IMR-90 (cell line): ENCODE results near the gene PRSS35. TPM values are rescaled to one million over a fixed set of nuclear protein-coding genes. Genes with fewer than 3 reads are reported as not detected.

Experiments
- ATAC-seq: fragments of 200-7000 bp; cut with Tn5 transposase; 2 replicates; pipeline ENCODE4 v1.9.1; 2020; ENCODE audit warnings: low read depth, mild to moderate bottlenecking, moderate library complexity
- BruUV-seq: library from RNA; stranded (reverse); fragments of 400-500 nt; replicated peaks from 2 replicates; lab custom pipeline; 2021; lab: Mats Ljungman, UMichigan
- CTCF ChIA-PET: fragments of 300-600 bp; formaldehyde crosslinking; extraction: SDS; loops from one replicate; lab custom pipeline; 2021; ENCODE audit warnings: antibody characterized with exemption; lab: Yijun Ruan, JAX
- POLR2A ChIA-PET: fragments of 300-600 bp; sonication (Branson Sonifier 250); formaldehyde crosslinking; loops from one replicate; lab custom pipeline; 2022; ENCODE audit warnings: antibody characterized with exemption; ENCODE audit not compliant: unreplicated experiment; lab: Charles Lee
- DNase-seq: peaks from one replicate; pipeline ENCODE4 v3.0.0; 2013
- H2AFZ ChIP-seq: replicated peaks from 2 replicates; pipeline ENCODE3; 2013; ENCODE audit warnings: low read length, mild to moderate bottlenecking; ENCODE audit not compliant: poor library complexity
- H2AK5ac ChIP-seq: 2 replicates; pipeline ENCODE4 v1.6.1; 2013; ENCODE audit warnings: low read depth, low read length, inconsistent platforms
- H2AK9ac ChIP-seq: replicated peaks from 2 replicates; pipeline ENCODE3; 2013; ENCODE audit warnings: mild to moderate bottlenecking, low read depth, low read length, moderate library complexity; ENCODE audit not compliant: poor library complexity
- H2BK120ac ChIP-seq: 2 replicates; pipeline ENCODE4 v1.6.1; 2013; ENCODE audit warnings: low read depth, low read length, inconsistent platforms
- H2BK15ac ChIP-seq: 3 replicates; pipeline ENCODE4 v1.6.1; 2013; ENCODE audit warnings: low read depth, low read length, inconsistent platforms
- H2BK20ac ChIP-seq: 2 replicates; pipeline ENCODE4 v1.6.1; 2013; ENCODE audit warnings: low read depth, mild to moderate bottlenecking, inconsistent platforms, low read length, moderate library complexity
- H2BK5ac ChIP-seq: 2 replicates; pipeline ENCODE4 v1.6.1; 2013; ENCODE audit warnings: mild to moderate bottlenecking, low read depth, low read length, inconsistent platforms; ENCODE audit not compliant: poor library complexity, severe bottlenecking
- H3K14ac ChIP-seq: replicated peaks from 2 replicates; pipeline ENCODE4 v1.6.1; 2013; ENCODE audit warnings: low read depth, low read length, inconsistent platforms
- H3K18ac ChIP-seq: 2 replicates; pipeline ENCODE4 v1.6.1; 2013; ENCODE audit warnings: low read depth, low read length, control low read depth
- H3K23ac ChIP-seq: 2 replicates; pipeline ENCODE4 v1.6.1; 2013; ENCODE audit warnings: low read depth, low read length, inconsistent platforms
- H3K27ac ChIP-seq: 2 replicates; pipeline ENCODE4 v1.5.1; 2013; ENCODE audit warnings: mild to moderate bottlenecking, control low read depth, low read length; ENCODE audit not compliant: insufficient read depth
- H3K27me3 ChIP-seq: 2 replicates; pipeline ENCODE4 v1.6.1; 2013; ENCODE audit warnings: low read length; ENCODE audit not compliant: control insufficient read depth, insufficient read depth
- H3K36me3 ChIP-seq: 2 replicates; pipeline ENCODE4 v1.6.1; 2013; ENCODE audit warnings: low read length, mixed read lengths; ENCODE audit not compliant: control insufficient read depth, insufficient read depth
- H3K4ac ChIP-seq: 2 replicates; pipeline ENCODE4 v1.6.1; 2013; ENCODE audit warnings: low read depth, low read length, inconsistent platforms
- H3K4me1 ChIP-seq: 2 replicates; pipeline ENCODE4 v1.6.1; 2013; ENCODE audit warnings: low read length, mixed read lengths; ENCODE audit not compliant: control insufficient read depth, insufficient read depth
- H3K4me2 ChIP-seq: 2 replicates; pipeline ENCODE4 v1.6.1; 2013; ENCODE audit warnings: low read depth, mild to moderate bottlenecking, control low read depth, low read length, moderate library complexity
- H3K4me3 ChIP-seq: 2 replicates; pipeline ENCODE4 v1.5.1; 2013; ENCODE audit warnings: low read depth, mild to moderate bottlenecking, control low read depth, low read length, moderate library complexity; ENCODE audit not compliant: insufficient read depth
- H3K56ac ChIP-seq: 2 replicates; pipeline ENCODE4 v1.6.1; 2013; ENCODE audit warnings: low read length, inconsistent platforms; ENCODE audit not compliant: insufficient read depth; ENCODE audit errors: extremely low read depth
- H3K79me1 ChIP-seq, 2 experiments: 2 replicates each; pipeline ENCODE4 v1.6.1; 2013; ENCODE audit warnings: low read length in 2 of 2, inconsistent platforms in 1 of 2, low read depth in 1 of 2
- H3K9ac ChIP-seq: 2 replicates; pipeline ENCODE4 v1.6.1; 2013; ENCODE audit warnings: low read depth, low read length, control low read depth
- H3K9me1 ChIP-seq: 2 replicates; pipeline ENCODE4 v1.6.1; 2013; ENCODE audit warnings: low read length, inconsistent platforms; ENCODE audit not compliant: insufficient read depth
- H3K9me3 ChIP-seq: 2 replicates; pipeline ENCODE4 v1.6.1; 2013; ENCODE audit warnings: low read length; ENCODE audit not compliant: control insufficient read depth, insufficient read depth
- H4K20me1 ChIP-seq: 2 replicates; pipeline ENCODE4 v1.6.1; 2013; ENCODE audit warnings: low read length, inconsistent platforms; ENCODE audit not compliant: insufficient read depth
- H4K5ac ChIP-seq: 2 replicates; pipeline ENCODE4 v1.6.1; 2013; ENCODE audit warnings: mild to moderate bottlenecking, low read depth, low read length, control low read depth
- H4K8ac ChIP-seq, 2 experiments: 2 replicates each; pipeline ENCODE4 v1.6.1; 2013; ENCODE audit warnings: low read depth in 2 of 2, low read length in 2 of 2, control low read depth in 1 of 2, inconsistent platforms in 1 of 2
- H4K91ac ChIP-seq: 2 replicates; pipeline ENCODE4 v1.6.1; 2013; ENCODE audit warnings: low read depth, low read length, inconsistent platforms; ENCODE audit not compliant: insufficient read depth
- ELK1 ChIP-seq: fragments of 150-350 bp; IDR thresholded peaks from 2 replicates; pipeline ENCODE4 v1.6.1; 2016; ENCODE audit warnings: low read depth, mild to moderate bottlenecking, low read length, moderate library complexity, borderline replicate concordance
- NFE2L2 ChIP-seq: fragments of 150-350 bp; IDR thresholded peaks from 2 replicates; pipeline ENCODE4 v1.6.1; 2016; ENCODE audit warnings: low read depth, mild to moderate bottlenecking, low read length
- RCOR1 ChIP-seq: IDR thresholded peaks from 2 replicates; pipeline ENCODE4 v1.6.1; 2012; ENCODE audit warnings: mild to moderate bottlenecking, low read length, improper control_type of control experiment; ENCODE audit not compliant: insufficient replicate concordance
- RFX5 ChIP-seq: IDR thresholded peaks from 2 replicates; pipeline ENCODE4 v1.8.0; 2012; ENCODE audit warnings: low read depth, mild to moderate bottlenecking, low read length, moderate library complexity
- SMC3 ChIP-seq: fragments of 150-350 bp; IDR thresholded peaks from 2 replicates; pipeline ENCODE4 v1.6.1; 2016; ENCODE audit warnings: low read depth, mild to moderate bottlenecking, antibody characterized with exemption, low read length, moderate library complexity
- WGBS, 2 experiments: methylation state at CpG; one replicate each; pipeline versions ENCODE4 v1.1.5 to v1.1.7; 2013; ENCODE audit warnings: missing lambda C conversion rate in 2 of 2; ENCODE audit not compliant: insufficient read length in 1 of 2; ENCODE audit errors: extremely low coverage in 2 of 2; 5-methylcytosine and 5-hydroxymethylcytosine counted together
- dilution Hi-C: fragments of 300-500 bp; cut with HindIII; formaldehyde crosslinking; loops from one replicate; pipeline ENCODE4 v1.14.3; 2018; ENCODE audit warnings: low sequenced_read_pairs; ENCODE audit not compliant: unreplicated experiment
- in situ Hi-C: fragments of 300-500 bp; cut with MboI; formaldehyde crosslinking; loops from 3 replicates; pipeline ENCODE4 v1.14.3; 2019; ENCODE audit warnings: low sequenced_read_pairs, inconsistent platforms, mixed read lengths
- intact Hi-C: fragments of 100-400 bp; cut with micrococcal nuclease; formaldehyde crosslinking; loops from 2 replicates; pipeline ENCODE4 v1.10.0; 2022
- polyA plus RNA-seq, 3 experiments: library from polyadenylated mRNA; depleted of rRNA; stranded (reverse); fragments of >200 nt; gene quantifications; 2 replicates each; pipeline ENCODE4 v1.2.3, GENCODE V29; 2012; ENCODE audit warnings: low replicate concordance in 1 of 3
- total RNA-seq: library from RNA; depleted of rRNA; stranded (reverse); fragments of >200 nt; gene quantifications from 2 replicates; pipeline ENCODE4 v1.2.3, GENCODE V29; 2012

PRSS35 gene
- total and polyA plus RNA-seq, 2 of the 4 experiments (the other 2 are of a cell fraction) = 5.2 to 5.6 TPM

GRCh38 chr6:83511901-83512681 lies at the start of gene PRSS35 (continued):
- TF ChIP-seq ELK1 (no peak), RCOR1 (no peak)

- Histone ChIP-seq H4K91ac (no peak overlapping the region), H2AK5ac (no peak overlapping the region), H3K4me1 (peaks cover 4% of the 10 kb centered on the region; the same call in 1 of the 2 replicates), H3K14ac (no peak overlapping the region), H3K4ac (no peak overlapping the region), H3K56ac (no peak overlapping the region), H2AK9ac (no peak overlapping the region), H3K23ac (no peak overlapping the region), H2BK15ac (no peak overlapping the region), H3K9me3 (no peaks in the 10 kb centered on the region), H3K36me3 (no peaks in the 10 kb centered on the region), H2BK20ac (no peak overlapping the region), H3K9ac (no peak overlapping the region), H4K8ac (no peak overlapping the region), H3K27me3 (no peaks in the 10 kb centered on the region), H3K27ac (no peak overlapping the region), H3K4me3 (no peak overlapping the region), H3K79me1 (no peaks in the 10 kb centered on the region), H4K20me1 (no peaks in the 10 kb centered on the region), H3K18ac (no peak overlapping the region), H2BK5ac (no peak overlapping the region), H3K9me1 (no peaks in the 10 kb centered on the region), H2BK120ac (no peak overlapping the region), H2AFZ (no peak overlapping the region), H4K5ac (no peak overlapping the region), H3K4me2 (no peak overlapping the region)
- WGBS, 2 experiments = 53% methylated on average over 2 of the region's 2 CpGs; no CpG with 5 or more reads in 1 of the 2 experiments
- ChIA-PET POLR2A (no interaction called here), CTCF (interaction anchor here (1.2 kb wide), 1 partner anchor 242 kb away, joined by 3 read pairs; no protein-coding TSS in a partner anchor)
- dilution Hi-C loops = no loop called here
- intact Hi-C loops = no loop called here
- peak; percentile 72 for ATAC-seq
- in situ Hi-C loops = no loop called here
- TF ChIP-seq RCOR1 = no peak
- TF ChIP-seq NFE2L2 = peak; percentile 36; the same call in 1 of the 2 replicates
- TF ChIP-seq RFX5 = no peak
- TF ChIP-seq SMC3 = no peak
- BruUV-seq = no TSS peak
- DNase-seq = peak; percentile 48
Observed at GRCh38 chr6:83463886-83464285, 48.4 kb upstream of the PRSS35 start.
